ENCODE data around the gene FLACC1. TPM values are rescaled to one million over a fixed set of nuclear protein-coding genes. Genes with fewer than 3 reads are reported as not detected.
A peak's percentile ranks its signal among the peaks of the same experiment; 100 is the strongest.

The FLACC1 gene
- total RNA-seq, 4 donors from 2014 or later = 0.19 to 5.1 (median 0.52) TPM

DNA sequence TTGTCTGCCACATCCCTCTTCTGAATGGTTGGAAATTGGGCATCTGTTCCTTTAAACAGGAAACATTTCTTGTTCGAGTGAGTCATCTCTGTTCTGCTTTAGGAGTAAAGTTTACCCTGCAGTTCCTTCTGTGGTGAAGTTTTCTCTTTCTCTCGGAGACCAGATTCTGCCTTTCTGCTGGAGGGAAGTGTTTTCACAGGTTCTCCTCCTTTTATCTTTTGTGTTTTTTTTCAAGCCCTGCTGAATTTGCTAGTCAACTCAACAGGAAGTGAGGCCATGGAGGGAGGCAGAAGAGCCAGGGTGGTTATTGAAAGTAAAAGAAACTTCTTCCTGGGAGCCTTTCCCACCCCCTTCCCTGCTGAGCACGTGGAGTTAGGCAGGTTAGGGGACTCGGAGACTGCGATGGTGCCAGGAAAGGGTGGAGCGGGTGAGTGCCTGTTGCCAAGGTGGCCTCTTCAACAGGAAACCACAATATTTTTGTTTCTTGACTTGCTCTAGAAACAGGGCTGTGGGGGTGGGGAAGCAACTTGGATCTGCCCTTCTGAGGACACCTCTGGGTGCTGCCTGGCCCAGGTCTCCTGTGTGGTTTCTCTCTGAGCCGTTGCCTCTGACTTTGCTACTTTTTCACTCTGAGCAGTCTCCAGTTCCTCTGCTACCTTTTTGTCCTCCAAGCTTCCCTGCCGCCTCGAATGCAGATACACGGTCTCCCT is 99.0 kb downstream of the FLACC1 start:
- Histone ChIP-seq H3K27me3 (no peaks in the 10 kb centered on the region), H3K4me1 (peaks cover 28 to 90% (median 39%) of the 10 kb centered on the region in 3 donors), H3K4me3 (peak overlapping the region; percentile 38 to 68 (median 64)), H3K9me3 (no peaks in the 10 kb centered on the region), H3K27ac (peak overlapping the region; percentile 90 to 96 (median 92)), H3K36me3 (no peaks in the 10 kb centered on the region)
- peak; percentile 68 for DNase-seq
- 0% methylated on average over 9 to 10 of the region's 10 CpGs for WGBS, 2 donors
- TF ChIP-seq, protein P1, sequence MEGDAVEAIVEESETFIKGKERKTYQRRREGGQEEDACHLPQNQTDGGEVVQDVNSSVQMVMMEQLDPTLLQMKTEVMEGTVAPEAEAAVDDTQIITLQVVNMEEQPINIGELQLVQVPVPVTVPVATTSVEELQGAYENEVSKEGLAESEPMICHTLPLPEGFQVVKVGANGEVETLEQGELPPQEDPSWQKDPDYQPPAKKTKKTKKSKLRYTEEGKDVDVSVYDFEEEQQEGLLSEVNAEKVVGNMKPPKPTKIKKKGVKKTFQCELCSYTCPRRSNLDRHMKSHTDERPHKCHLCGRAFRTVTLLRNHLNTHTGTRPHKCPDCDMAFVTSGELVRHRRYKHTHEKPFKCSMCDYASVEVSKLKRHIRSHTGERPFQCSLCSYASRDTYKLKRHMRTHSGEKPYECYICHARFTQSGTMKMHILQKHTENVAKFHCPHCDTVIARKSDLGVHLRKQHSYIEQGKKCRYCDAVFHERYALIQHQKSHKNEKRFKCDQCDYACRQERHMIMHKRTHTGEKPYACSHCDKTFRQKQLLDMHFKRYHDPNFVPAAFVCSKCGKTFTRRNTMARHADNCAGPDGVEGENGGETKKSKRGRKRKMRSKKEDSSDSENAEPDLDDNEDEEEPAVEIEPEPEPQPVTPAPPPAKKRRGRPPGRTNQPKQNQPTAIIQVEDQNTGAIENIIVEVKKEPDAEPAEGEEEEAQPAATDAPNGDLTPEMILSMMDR (IDR thresholded peaks at IDR 0.05) = peak in 2 of 6 experiments; percentile 4 to 10
- TF ChIP-seq POLR2A (IDR thresholded peaks at IDR 0.05) = peak in 1 of 4 donors; percentile 37
- intact Hi-C loops (cut with DNase I) = no loop called here

DNA sequence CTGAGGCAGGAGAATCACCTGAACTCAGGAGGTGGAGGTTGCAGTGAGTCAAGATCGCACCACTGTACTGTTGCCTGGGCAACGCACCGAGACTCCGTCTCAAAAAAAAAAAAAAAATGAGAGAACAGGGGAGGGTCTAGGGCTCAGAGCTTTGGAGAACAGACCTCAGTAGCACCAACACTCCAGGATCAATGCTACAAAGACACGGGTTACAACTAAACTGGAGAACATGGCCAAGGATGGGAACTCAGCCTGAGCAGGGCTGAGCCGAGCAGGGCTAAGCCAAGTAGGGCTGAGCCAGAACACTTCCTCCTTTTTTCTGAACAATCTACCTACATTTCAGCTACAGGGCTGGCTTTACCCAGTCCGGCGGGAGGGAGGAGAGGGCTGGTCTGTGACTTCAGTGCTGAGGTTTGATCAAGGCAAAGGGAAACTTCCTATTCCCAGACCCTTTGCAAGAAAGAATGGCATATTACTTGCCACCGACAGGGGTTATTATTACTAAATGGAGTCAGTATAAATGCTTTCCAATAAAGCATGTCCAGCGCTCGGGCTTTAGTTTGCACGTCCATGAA is 99.7 kb downstream of the FLACC1 start:
- H3K27ac ChIP-seq = peak overlapping the region; percentile 90 to 96 (median 92)
- intact Hi-C loops (cut with DNase I) = no loop called here
- H3K4me1 ChIP-seq = peaks cover 28 to 83% (median 39%) of the 10 kb centered on the region in 3 donors
- H3K9me3 ChIP-seq = no peaks in the 10 kb centered on the region
- H3K36me3 ChIP-seq = no peaks in the 10 kb centered on the region
- H3K4me3 ChIP-seq = peak overlapping the region; percentile 38 to 68 (median 64)
- peak; percentile 16 for DNase-seq
- TF ChIP-seq POLR2A (IDR thresholded peaks at IDR 0.05) = peak in 1 of 4 donors; percentile 43
- TF ChIP-seq, protein P1 (IDR thresholded peaks at IDR 0.05) = peak in 3 of 6 experiments; percentile 19 to 36 (median 31)
- H3K27me3 ChIP-seq = no peaks in the 10 kb centered on the region
- WGBS, 2 donors = 8 to 14% methylated on average over 10 to 12 of the region's 12 CpGs

DNA sequence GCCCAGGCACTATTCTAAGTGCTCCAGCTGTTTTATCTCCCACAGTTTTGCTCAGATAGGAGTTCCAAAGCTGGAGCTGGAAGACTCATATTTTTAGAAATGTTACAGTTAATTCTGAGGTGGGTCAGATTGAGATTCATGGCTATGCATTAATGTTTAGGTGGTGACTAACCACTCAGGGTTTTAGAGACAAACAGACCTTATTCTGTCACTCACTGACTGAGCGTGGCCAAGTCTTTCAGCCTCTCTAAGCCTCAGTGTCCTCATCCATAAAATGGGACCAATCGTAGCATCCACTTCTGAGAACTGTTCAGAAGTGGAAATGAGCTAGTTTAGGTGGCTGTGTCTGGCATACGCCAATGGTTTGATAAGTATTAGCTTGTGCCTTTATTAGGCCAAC is 101.1 kb downstream of the FLACC1 start:
- 91 to 96% methylated on average over 3 of the region's 3 CpGs for WGBS, 2 donors

DNA sequence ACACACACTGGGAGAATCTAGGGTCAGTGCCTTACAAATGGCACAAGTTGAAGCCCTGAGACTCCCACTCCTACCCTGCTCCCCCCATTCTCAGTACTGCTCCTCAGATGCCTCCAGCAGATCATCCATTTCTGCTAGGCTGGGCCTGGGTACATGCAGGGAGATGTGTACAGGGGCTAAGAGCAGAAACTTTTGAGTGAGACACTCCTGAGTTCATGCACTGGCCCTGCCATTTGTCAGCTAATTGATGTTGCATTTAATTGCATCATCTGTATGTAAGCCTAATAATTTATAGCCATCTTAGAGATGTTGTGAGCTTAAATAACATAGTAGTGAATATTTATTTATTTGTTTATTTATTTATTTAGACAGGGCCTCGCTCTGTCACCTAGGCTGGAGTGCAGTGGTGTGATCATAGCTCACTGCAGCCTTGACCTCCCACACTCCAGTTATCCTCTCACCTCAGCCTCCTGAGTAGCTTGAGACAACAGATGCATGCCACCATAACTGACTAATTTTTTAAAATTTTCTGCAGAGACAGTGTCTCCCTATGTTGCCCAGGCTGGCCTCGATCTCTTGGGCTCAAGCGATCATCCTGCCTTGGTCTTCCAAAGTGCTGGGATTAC is 101.6 kb downstream of the FLACC1 start:
- Histone ChIP-seq H3K9me3 (no peaks in the 10 kb centered on the region), H3K36me3 (no peaks in the 10 kb centered on the region), H3K27me3 (no peaks in the 10 kb centered on the region), H3K4me3 (no peak overlapping the region), H3K4me1 (peaks cover 27 to 64% (median 34%) of the 10 kb centered on the region in 3 donors), H3K27ac (peak overlapping the region in 3 of 4 donors; percentile 54 to 96 (median 81))
- intact Hi-C loops (cut with DNase I) = no loop called here
- WGBS, 2 donors = 88 to 89% methylated on average over 2 to 3 of the region's 3 CpGs
- TF ChIP-seq, protein P1 (IDR thresholded peaks at IDR 0.05) = no peak
- no peak for TF ChIP-seq POLR2A (IDR thresholded peaks at IDR 0.05)
- no peak for DNase-seq

More for the DNA sequence above, 101.1 kb downstream of the FLACC1 start:
- Histone ChIP-seq H3K9me3 (no peaks in the 10 kb centered on the region), H3K4me1 (peaks cover 28 to 70% (median 39%) of the 10 kb centered on the region in 3 donors), H3K36me3 (no peaks in the 10 kb centered on the region), H3K27ac (peak overlapping the region in 3 of 4 donors; percentile 91 to 96 (median 94)), H3K4me3 (no peak overlapping the region), H3K27me3 (no peaks in the 10 kb centered on the region)
- DNase-seq = no peak
- TF ChIP-seq POLR2A (IDR thresholded peaks at IDR 0.05) = no peak
- TF ChIP-seq, protein P1 (IDR thresholded peaks at IDR 0.05) = no peak
- intact Hi-C loops (cut with DNase I) = no loop called here

Measured in esophagus squamous epithelium (tissue), 5 donors.